HG03432 (cell line): ENCODE measurements around the gene NXNL1.

Experiments used
- ATAC-seq: cut with Tn5 transposase; IDR thresholded peaks from one replicate; pipeline ENCODE4 v1.9.1; 2021; ENCODE audit warnings: mild to moderate bottlenecking, moderate library complexity; ENCODE audit not compliant: unreplicated experiment

NXNL1 gene

DNA sequence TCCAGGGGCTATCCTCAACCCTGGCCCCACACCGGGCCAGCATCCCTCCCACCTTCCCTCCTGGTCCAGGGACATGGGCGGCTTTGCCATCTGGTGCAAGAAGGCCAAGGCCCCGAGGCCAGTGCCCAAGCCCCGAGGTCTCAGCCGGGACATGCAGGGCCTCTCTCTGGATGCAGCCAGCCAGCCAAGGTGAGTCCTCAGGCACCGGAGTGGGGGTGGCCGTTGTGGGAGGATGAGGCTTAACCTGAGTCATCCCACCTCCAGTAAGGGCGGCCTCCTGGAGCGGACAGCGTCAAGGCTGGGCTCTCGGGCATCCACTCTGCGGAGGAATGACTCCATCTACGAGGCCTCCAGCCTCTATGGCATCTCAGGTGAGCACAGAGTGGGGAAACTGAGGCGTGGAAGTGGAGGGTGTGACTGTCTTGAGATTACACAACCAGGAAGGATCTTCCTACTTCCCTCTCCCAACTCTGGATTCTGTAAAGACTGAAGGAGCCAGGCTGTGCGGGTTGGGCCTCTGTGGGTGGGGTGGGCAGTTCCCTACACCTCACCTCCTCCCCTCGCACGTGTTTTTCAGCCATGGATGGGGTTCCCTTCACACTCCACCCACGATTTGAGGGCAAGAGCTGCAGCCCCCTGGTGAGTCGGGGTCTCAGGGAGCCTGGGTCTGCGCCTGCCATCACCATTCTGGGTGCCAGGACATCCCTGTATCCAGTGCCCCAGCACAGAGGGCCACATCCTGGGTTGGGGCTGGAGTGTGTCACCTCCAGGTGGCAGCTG, 37.1 kb downstream of the NXNL1 start:
- no peak for ATAC-seq

DNA sequence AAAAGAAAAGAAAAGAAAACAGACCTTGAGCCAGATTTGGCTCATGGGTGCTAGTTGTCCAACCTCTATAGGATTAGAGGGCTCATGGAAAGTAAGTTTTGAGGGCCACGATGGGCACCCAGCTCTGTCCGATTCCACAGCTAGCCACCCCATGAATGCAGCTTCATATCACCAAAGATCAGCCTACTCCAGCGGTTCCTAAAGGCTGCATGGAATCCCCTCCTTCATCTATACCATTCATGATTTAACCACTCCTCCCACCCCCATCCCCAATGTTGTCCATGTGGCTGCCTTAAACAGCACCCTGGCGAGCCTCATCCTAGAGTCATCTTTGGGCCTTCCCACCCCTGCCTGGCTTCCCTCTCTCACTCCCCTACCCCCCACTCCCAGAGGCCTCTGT, 38.8 kb downstream of the NXNL1 start:
- no peak for ATAC-seq

DNA sequence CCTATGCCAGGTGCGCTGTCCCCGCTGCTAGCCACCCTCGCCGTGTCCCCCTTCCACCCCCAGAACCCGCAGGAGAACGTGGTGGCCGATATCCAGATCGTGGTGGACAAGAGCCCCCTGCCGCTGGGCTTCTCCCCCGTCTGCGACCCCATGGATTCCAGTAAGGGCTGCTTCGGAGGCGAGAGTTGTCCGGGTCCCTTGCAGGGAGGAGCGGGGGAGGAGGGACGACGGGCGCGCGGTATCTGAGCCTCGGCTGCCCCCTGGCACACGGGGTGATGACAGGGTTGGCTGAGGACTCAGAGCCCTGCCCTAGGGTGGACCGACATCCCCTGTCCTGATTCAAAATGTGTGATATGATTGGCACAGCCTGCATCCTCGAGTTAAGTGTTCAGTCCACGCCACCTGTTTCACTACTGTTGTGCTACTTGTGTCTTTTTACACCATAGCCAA, 40.2 kb downstream of the NXNL1 start:
- ATAC-seq, result peak; percentile 22

DNA sequence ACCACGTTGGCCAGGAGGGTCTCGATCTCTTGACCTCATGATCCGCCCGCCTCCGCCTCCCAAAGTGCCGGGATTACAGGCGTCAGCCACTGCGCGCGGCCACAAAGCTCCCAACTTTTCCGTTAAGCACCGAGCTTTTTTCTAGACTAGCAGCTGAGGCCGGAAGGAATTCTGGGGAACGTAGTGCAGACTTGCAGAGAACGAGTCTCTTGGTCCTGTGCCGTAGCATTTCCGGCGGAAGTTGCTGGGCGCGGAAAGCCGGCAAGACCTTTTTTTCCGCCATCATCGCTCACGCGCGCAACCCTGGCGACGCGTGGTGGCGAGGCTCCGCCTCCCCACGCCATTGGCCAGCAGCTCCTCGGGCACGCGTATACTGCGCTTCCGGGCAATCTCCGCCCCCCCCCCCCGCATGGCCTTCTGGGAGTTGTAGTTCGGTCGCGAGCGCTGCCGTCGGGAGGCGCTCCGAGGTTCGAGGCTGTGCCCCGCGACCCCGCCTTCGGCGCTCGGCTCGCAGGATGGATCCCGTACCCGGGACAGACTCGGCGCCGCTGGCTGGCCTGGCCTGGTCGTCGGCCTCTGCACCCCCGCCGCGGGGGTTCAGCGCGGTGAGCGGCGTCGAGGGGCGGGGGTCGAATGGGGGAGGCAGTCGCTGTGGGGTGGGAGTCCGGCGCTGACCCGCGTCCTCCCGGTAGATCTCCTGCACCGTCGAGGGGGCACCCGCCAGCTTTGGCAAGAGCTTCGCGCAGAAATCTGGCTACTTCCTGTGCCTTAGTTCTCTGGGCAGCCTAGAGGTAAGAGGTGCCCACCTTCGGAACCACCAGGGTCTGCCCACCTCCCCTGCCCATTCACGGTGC, 40.9 kb downstream of the NXNL1 start, which contains the start of gene MVB12A:
MVB12A (plus strand) TSS at position 427 of the 854 bp plus-strand sequence; CDS start at position 516, 89 bp downstream.
- ATAC-seq, result peak; percentile 77

GRCh38 chr19:17419154-17419620, 41.5 kb downstream of the NXNL1 start:
- no peak for ATAC-seq

DNA sequence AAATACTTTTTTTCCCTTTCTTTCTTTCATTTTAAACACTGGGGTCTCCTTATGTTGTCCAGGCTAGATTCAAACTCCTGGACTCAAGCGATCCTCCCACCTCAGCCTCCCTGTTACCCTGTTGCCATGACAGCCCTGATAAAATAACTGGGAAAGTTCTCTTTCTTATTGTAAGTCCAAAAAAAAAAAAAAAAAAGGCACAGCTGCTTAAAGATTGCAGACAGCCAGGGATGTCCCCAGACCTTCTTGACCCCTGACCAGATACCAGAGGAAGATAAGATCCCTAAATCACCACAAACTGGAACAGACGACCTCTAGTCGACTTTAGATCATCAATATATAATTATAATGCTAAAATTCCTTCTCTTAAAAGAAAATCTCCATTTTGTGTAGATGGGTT, 42.0 kb downstream of the NXNL1 start:
- no peak for ATAC-seq

- ATAC-seq, result no peak
These were observed 45.6 kb downstream of the NXNL1 start for GRCh38 chr19:17415121-17415520.

GRCh38 chr19:17414097-17414496, 46.6 kb downstream of the NXNL1 start:
- ATAC-seq, result no peak

DNA sequence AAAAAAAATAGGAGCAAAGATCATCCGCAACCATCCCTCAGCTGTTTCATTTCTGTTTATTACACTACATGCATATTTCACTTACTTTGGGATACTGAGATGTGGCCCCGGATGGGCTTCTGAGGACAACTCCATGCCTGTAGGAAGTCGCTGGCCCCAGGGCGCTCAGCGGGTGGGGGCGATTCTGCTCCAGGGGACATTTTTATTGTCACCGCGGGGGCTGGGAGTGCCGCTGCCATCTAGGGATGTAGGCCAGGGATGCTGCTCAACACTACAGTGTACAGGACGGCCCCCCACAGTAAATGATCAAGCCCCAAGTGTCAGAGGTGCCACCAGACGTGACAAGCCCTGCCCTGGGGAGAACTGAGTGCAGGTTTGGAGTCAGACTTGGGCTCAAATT, 48.9 kb downstream of the NXNL1 start:
- ATAC-seq, result no peak

- no peak for ATAC-seq
These were observed 50.7 kb downstream of the NXNL1 start for GRCh38 chr19:17409990-17410389.

- ATAC-seq, result no peak
These were observed 53.9 kb downstream of the NXNL1 start for GRCh38 chr19:17406887-17407196.

DNA sequence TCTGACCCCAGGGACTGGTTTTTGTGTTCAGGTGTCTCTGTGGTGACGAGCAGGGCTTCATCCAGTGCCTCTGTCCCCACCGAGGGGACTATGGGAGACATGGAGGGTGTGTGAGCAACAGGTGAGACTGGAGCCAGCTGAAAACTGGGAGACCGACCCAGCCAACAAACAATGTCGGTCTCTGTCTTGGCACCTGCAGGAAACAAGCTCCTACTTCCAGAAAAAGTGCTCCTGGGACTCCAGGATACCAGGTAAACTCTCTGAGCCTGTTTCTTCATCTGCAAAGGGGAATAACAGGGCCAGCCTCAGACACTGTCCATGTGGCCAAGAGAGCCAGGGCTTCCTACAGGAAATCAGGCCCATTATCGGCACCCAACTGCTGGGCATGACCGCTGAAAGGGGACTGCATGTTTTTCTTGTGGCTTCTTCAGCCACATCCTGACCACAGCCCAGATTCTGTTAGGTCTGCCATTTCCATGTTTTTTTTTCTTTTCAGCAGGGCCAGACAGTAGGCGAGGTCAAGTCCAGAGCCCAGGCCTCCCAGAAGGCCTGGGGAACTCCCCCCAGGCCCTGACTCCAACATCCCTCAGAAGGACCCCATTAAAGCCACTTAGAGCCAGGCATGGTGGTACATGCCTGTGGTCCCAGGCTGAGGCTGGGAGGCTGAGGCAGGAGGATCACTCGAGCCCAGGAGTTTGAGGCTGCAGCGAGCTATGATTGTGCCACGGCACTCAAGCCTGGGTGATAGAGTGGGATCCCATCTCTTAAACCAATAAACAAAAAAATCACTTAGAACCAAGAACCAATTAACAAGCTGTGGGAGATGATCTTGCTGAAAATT, 54.5 kb downstream of the NXNL1 start:
- peak; percentile 9 for ATAC-seq
